GM12878 (cell line): Measurements from ENCODE around the gene STRC. TPM values are rescaled to one million over a fixed set of nuclear protein-coding genes. Genes with fewer than 3 reads are reported as not detected.
A peak's percentile ranks its signal among the peaks of the same experiment; 100 is the strongest.
"Not testable (repeated sequence)": the region's sequence is repeated elsewhere in the genome, so short reads cannot be mapped to it uniquely, and the experiment has no call there.

Experiments used
- ATAC-seq: fragments of 200-7000 bp; cut with Tn5 transposase; 3 replicates; pipeline ENCODE4 v1.9.1; 2020; ENCODE audit warnings: mild to moderate bottlenecking, moderate library complexity
- BruUV-seq: library from RNA; stranded (reverse); fragments of 400-500 nt; replicated peaks from 2 replicates; lab custom pipeline; 2021; lab: Mats Ljungman, UMichigan
- CTCF ChIA-PET: fragments of 300-600 bp; sonication (Branson Sonifier 250); formaldehyde crosslinking; extraction: SDS; loops from one replicate; lab custom pipeline; 2021; ENCODE audit warnings: inconsistent platforms; lab: Yijun Ruan, JAX
- POLR2A ChIA-PET: fragments of 350-600 bp; formaldehyde crosslinking; extraction: SDS; loops from one replicate; lab custom pipeline; 2021; ENCODE audit warnings: inconsistent platforms; lab: Charles Lee
- RAD21 ChIA-PET: fragments of 300-600 bp; sonication (Branson Sonifier 250); formaldehyde crosslinking; loops from one replicate; lab custom pipeline; 2023; ENCODE audit warnings: antibody characterized with exemption; ENCODE audit not compliant: unreplicated experiment; lab: Charles Lee
- SMC1A ChIA-PET: fragments of 300-600 bp; sonication (Branson Sonifier 250); formaldehyde crosslinking; loops from one replicate; lab custom pipeline; 2023; ENCODE audit not compliant: unreplicated experiment, uncharacterized antibody; lab: Charles Lee
- DNase-seq: peaks from one replicate; pipeline ENCODE4 v3.0.0-alpha.2; 2011; ENCODE audit warnings: low read depth, low spot score
- FAIRE-seq: peaks from 3 replicates; lab custom pipeline; 2011; peaks lifted over from hg19 to GRCh38; lab: Jason Lieb, UNC
- H2AFZ ChIP-seq: 2 replicates; pipeline ENCODE4 v1.6.0; 2011; ENCODE audit warnings: low read depth, low read length, control low read depth; ENCODE audit not compliant: control insufficient read depth
- H3K27ac ChIP-seq: 2 replicates; pipeline ENCODE4 v1.5.1; 2011; ENCODE audit warnings: control low read depth; ENCODE audit not compliant: control insufficient read depth, insufficient read depth
- H3K27me3 ChIP-seq, 2 experiments: replicated peaks in 1 of 2; 2 replicates each; pipeline versions ENCODE4 v1.6.0 to v1.6.1; 2011; ENCODE audit warnings: low read length in 1 of 2; ENCODE audit not compliant: control insufficient read depth in 2 of 2, insufficient read depth in 2 of 2
- H3K36me3 ChIP-seq, 2 experiments: 2 replicates each; pipeline ENCODE4 v1.5.1; 2011; ENCODE audit warnings: low read length in 1 of 2; ENCODE audit not compliant: control insufficient read depth in 2 of 2, insufficient read depth in 2 of 2
- H3K4me1 ChIP-seq: 2 replicates; pipeline ENCODE4 v1.6.1; 2011; ENCODE audit warnings: mild to moderate bottlenecking, low read length, moderate library complexity, mixed read lengths; ENCODE audit not compliant: control insufficient read depth, insufficient read depth
- H3K4me2 ChIP-seq: 2 replicates; pipeline ENCODE4 v1.6.0; 2011; ENCODE audit warnings: control low read depth; ENCODE audit not compliant: control insufficient read depth, insufficient read depth
- H3K4me3 ChIP-seq: fragments of 200-600 bp; sonication (generic); 2 replicates; pipeline ENCODE4 v1.5.1; 2016
- H3K79me2 ChIP-seq: 2 replicates; pipeline ENCODE4 v1.6.0; 2011; ENCODE audit warnings: low read length; ENCODE audit not compliant: control insufficient read depth, insufficient read depth
- H3K9ac ChIP-seq: 2 replicates; pipeline ENCODE4 v1.8.0; 2011; ENCODE audit warnings: low read length, control low read depth, mixed read lengths; ENCODE audit not compliant: control insufficient read depth, insufficient read depth
- H3K9me3 ChIP-seq: replicated peaks from 3 replicates; pipeline ENCODE4 v1.5.1; 2011; ENCODE audit warnings: mild to moderate bottlenecking, low read length; ENCODE audit not compliant: control insufficient read depth, insufficient read depth
- H4K20me1 ChIP-seq: 2 replicates; pipeline ENCODE4 v1.6.0; 2011; ENCODE audit not compliant: control insufficient read depth, insufficient read depth
- WGBS: methylation state at CpG from one replicate; pipeline ENCODE4 v1.1.6; 2016; ENCODE audit warnings: low lambda C conversion rate; ENCODE audit not compliant: insufficient replicate concordance, insufficient coverage; ENCODE audit errors: missing lambda C conversion rate; 5-methylcytosine and 5-hydroxymethylcytosine counted together
- in situ Hi-C: fragments of 300-500 bp; cut with MboI; formaldehyde crosslinking; loops from 9 replicates; pipeline ENCODE4 v1.14.3; 2018; ENCODE audit warnings: mixed read lengths
- intact Hi-C: fragments of 100-400 bp; cut with micrococcal nuclease; formaldehyde crosslinking; loops from one replicate; pipeline ENCODE4 v1.14.2; 2022; ENCODE audit not compliant: unreplicated experiment
- polyA plus RNA-seq, 11 experiments: library from polyadenylated mRNA; depleted of rRNA in 4 of 11; unstranded in 6 of 11; stranded (reverse) in 5 of 11; fragments of >200 nt; fragmentation: Nextera tagmentation in 4 of 11; fragmentation: Illumina TruSeq in 1 of 11; extraction: Ambion mirVana in 4 of 11; extraction: Trizol in 1 of 11; gene quantifications; 1 replicate in 1 of 11; 2 replicates in 10 of 11; pipeline versions ENCODE4 v1.2.1 to v1.2.3, GENCODE V29; 2011 to 2016; ENCODE audit warnings: inconsistent platforms in 2 of 11, missing spikeins in 2 of 11, low read depth in 1 of 11
- total RNA-seq, 4 experiments: library from RNA; depleted of rRNA in 3 of 4; stranded (reverse); fragments of >200 nt in 3 of 4; fragmentation: Illumina TruSeq in 1 of 4; extraction: Trizol in 1 of 4; gene quantifications; 2 replicates each; pipeline versions ENCODE4 v1.2.1 to v1.2.3, GENCODE V29; 2013 to 2021

Gene STRC
- total and polyA plus RNA-seq, 10 of the 15 experiments (the other 5 are each of a cell fraction or from before 2014, with no cell fraction given): 0.04 to 0.45 (median 0.21) TPM; not detected in 1

GRCh38 chr15:43622068-43622799 lies 3.6 kb upstream of the STRC start:
- H3K4me2 ChIP-seq, SMC1A ChIA-PET, H3K4me3 ChIP-seq, H3K27ac ChIP-seq, H3K79me2 ChIP-seq, POLR2A ChIA-PET, H3K4me1 ChIP-seq, RAD21 ChIA-PET, H2AFZ ChIP-seq, H3K9ac ChIP-seq, H4K20me1 ChIP-seq, H3K9me3 ChIP-seq, DNase-seq, H3K27me3 ChIP-seq, ATAC-seq, BruUV-seq, in situ Hi-C loops, H3K36me3 ChIP-seq, intact Hi-C loops: not testable (repeated sequence)
- 39% methylated on average over 2 of the region's 7 CpGs for WGBS
- CTCF ChIA-PET: interaction anchor here (0.6 kb wide), 1 partner anchor 173 kb away, joined by 3 read pairs; no protein-coding TSS in a partner anchor
- FAIRE-seq: peak; percentile 49

- H3K79me2 ChIP-seq, SMC1A ChIA-PET, CTCF ChIA-PET, RAD21 ChIA-PET, DNase-seq, H3K4me3 ChIP-seq, in situ Hi-C loops, H3K9me3 ChIP-seq, POLR2A ChIA-PET, H3K4me1 ChIP-seq, intact Hi-C loops, FAIRE-seq, H3K27me3 ChIP-seq, H4K20me1 ChIP-seq, H3K36me3 ChIP-seq, H3K4me2 ChIP-seq, BruUV-seq, H3K9ac ChIP-seq, H3K27ac ChIP-seq, ATAC-seq, H2AFZ ChIP-seq: not testable (repeated sequence)
- 3% methylated on average over 3 of the region's 8 CpGs for WGBS
Measured at GRCh38 chr15:43617750-43618149, 850 bp downstream of the STRC start.

- H3K9ac ChIP-seq, FAIRE-seq, intact Hi-C loops, CTCF ChIA-PET, SMC1A ChIA-PET, ATAC-seq, H4K20me1 ChIP-seq, DNase-seq, H2AFZ ChIP-seq, H3K27me3 ChIP-seq, H3K4me3 ChIP-seq, RAD21 ChIA-PET, H3K27ac ChIP-seq, H3K79me2 ChIP-seq, H3K36me3 ChIP-seq, BruUV-seq, H3K4me2 ChIP-seq, H3K4me1 ChIP-seq, H3K9me3 ChIP-seq: not testable (repeated sequence)
- 60% methylated on average over 6 of the region's 6 CpGs for WGBS
- POLR2A ChIA-PET: interaction anchor here (0.6 kb wide), 1 partner anchor 421 kb away, joined by 3 read pairs; no protein-coding TSS in a partner anchor
- in situ Hi-C loops: loop anchor here (10.0 kb wide), 1 partner anchor 67 kb away; no protein-coding TSS in a partner anchor
Measured at GRCh38 chr15:43602233-43602632, 16.4 kb downstream of the STRC start.

GRCh38 chr15:43600200-43600599 lies 18.4 kb downstream of the STRC start:
- SMC1A ChIA-PET, POLR2A ChIA-PET, DNase-seq, H2AFZ ChIP-seq, BruUV-seq, H3K79me2 ChIP-seq, ATAC-seq, H3K9me3 ChIP-seq, H3K4me1 ChIP-seq, intact Hi-C loops, H3K27me3 ChIP-seq, H4K20me1 ChIP-seq, H3K4me3 ChIP-seq, FAIRE-seq, H3K4me2 ChIP-seq, H3K27ac ChIP-seq, CTCF ChIA-PET, H3K36me3 ChIP-seq, H3K9ac ChIP-seq, RAD21 ChIA-PET: not testable (repeated sequence)
- in situ Hi-C loops: loop anchor here (10.0 kb wide), 1 partner anchor 65 kb away; no protein-coding TSS in a partner anchor
- WGBS: no CpG with 5 or more reads among the region's 2 CpGs
